Measurements from ENCODE around the gene BIRC5.

BIRC5 gene

DNA sequence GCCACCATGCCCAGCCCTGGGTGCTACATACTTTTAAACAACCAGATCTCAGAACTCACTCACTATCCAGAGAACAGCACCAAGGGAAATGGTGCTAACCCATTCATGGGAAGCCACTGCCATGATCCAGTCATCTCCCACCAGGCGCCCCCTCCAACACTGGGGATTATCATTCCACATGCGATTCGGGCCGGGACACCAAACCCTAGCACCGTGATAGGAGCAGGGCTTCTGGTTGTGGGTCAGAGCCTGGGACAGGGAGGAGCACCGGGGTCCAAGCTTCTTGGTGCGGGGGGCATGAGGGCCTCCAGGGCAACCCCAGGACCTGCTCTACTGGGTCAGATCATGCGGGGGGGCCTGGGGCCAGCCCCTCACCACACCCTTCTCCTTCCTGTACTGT is 21.8 kb downstream of the BIRC5 start:
- H3K36me3 ChIP-seq (ENCODE audit: insufficient read depth) = no peaks in the 10 kb centered on the region
- no peaks in the 10 kb centered on the region for H4K20me1 ChIP-seq (ENCODE audit: insufficient read depth)
- H3K9ac ChIP-seq = no peak overlapping the region
- H3K79me2 ChIP-seq (ENCODE audit: insufficient read depth, low read depth) = no peaks in the 10 kb centered on the region
- H3K4me3 ChIP-seq (IDR thresholded peaks at IDR 0.05; ENCODE audit: insufficient read depth, low read depth, low read length) = no peak overlapping the region
- no peak overlapping the region for H3K27ac ChIP-seq
- H2AFZ ChIP-seq (ENCODE audit: low read depth) = no peak overlapping the region
- H3K27me3 ChIP-seq (ENCODE audit: insufficient read depth, low read depth) = no peaks in the 10 kb centered on the region
- TF ChIP-seq, protein P1, sequence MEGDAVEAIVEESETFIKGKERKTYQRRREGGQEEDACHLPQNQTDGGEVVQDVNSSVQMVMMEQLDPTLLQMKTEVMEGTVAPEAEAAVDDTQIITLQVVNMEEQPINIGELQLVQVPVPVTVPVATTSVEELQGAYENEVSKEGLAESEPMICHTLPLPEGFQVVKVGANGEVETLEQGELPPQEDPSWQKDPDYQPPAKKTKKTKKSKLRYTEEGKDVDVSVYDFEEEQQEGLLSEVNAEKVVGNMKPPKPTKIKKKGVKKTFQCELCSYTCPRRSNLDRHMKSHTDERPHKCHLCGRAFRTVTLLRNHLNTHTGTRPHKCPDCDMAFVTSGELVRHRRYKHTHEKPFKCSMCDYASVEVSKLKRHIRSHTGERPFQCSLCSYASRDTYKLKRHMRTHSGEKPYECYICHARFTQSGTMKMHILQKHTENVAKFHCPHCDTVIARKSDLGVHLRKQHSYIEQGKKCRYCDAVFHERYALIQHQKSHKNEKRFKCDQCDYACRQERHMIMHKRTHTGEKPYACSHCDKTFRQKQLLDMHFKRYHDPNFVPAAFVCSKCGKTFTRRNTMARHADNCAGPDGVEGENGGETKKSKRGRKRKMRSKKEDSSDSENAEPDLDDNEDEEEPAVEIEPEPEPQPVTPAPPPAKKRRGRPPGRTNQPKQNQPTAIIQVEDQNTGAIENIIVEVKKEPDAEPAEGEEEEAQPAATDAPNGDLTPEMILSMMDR (conservative IDR thresholded peaks at IDR 0.05; ENCODE audit: low read depth, low read length) = no peak
- H3K4me2 ChIP-seq = no peak overlapping the region
- H3K4me1 ChIP-seq (ENCODE audit: low read depth, poor library complexity, severe bottlenecking) = peaks cover 7% of the 10 kb centered on the region

DNA sequence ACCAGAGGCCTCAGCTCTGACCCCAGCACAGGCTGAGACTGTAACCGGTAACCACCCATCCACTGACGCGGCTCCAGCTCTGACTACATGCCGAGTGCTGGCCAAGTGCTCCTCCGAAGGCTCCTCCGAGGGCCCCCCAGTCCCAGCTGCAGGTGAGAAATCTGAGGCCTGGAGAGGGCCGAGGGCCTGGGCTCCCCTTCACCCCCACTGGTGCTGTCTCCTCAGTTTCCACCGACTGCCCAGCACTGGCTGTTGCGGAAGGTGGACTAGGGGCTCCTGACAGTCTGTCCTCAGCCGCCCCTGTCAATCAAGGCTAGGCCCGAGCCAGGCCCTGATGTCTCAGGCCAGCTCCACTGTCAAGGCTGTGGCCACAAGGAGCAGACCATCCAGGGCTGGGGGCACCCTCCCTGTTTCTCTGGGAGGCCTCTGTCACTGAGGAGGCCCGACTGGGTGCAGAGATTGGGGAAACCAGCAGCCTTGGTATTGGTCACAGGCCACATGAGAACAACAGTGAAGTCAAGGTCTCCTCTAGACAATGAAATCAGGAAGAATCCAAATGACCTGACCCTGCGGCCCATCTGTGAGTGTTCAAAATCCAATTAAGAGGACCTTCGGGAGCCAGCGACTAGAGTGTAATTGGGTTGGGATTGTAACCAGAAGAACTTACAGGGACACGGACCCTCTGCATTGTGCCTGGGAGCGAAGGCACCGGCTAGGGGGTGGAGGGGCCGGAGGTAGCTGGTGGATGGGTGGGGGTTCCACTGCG is 22.5 kb downstream of the BIRC5 start:
- H2AFZ ChIP-seq (ENCODE audit: low read depth) = no peak overlapping the region
- H4K20me1 ChIP-seq (ENCODE audit: insufficient read depth) = no peaks in the 10 kb centered on the region
- TF ChIP-seq, protein P1 (conservative IDR thresholded peaks at IDR 0.05; ENCODE audit: low read depth, low read length) = no peak
- no peaks in the 10 kb centered on the region for H3K79me2 ChIP-seq (ENCODE audit: insufficient read depth, low read depth)
- no peak overlapping the region for H3K9ac ChIP-seq
- no peaks in the 10 kb centered on the region for H3K36me3 ChIP-seq (ENCODE audit: insufficient read depth)
- no peaks in the 10 kb centered on the region for H3K27me3 ChIP-seq (ENCODE audit: insufficient read depth, low read depth)
- H3K27ac ChIP-seq = no peak overlapping the region
- no peak overlapping the region for H3K4me3 ChIP-seq (IDR thresholded peaks at IDR 0.05; ENCODE audit: insufficient read depth, low read depth, low read length)
- no peak overlapping the region for H3K4me2 ChIP-seq
- peaks cover under 1% of the 10 kb centered on the region for H3K4me1 ChIP-seq (ENCODE audit: low read depth, poor library complexity, severe bottlenecking)

DNA sequence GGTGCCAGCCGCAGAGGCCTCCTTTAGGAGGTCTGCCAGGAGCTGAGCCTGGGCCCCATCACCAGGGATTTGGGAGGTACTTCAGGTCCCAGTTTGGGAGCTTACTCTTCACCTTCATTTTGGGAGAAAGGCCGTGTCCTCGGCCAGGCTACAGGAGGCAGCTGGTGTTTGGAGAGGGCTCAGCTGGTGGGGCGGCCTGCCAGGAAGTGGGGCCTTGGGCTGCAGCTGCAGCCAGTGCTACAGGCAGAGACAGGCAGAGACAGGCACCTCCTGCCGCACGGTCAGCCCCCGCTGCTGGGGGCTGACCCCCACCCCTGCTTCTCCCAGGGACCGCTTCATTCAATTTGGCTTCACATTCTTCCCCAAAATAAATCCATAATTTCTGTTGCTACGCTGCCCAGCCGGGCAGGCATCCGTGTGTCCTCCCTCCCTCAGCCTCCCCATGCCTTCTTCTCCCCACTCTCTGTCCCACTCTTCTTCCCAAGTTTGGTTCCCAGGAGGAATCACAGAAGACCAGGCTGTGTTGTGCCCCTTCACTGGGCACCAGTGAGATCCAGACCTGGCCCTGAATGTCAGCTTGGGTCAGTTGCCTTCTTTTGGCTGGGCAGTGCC is 23.5 kb downstream of the BIRC5 start:
- H3K4me2 ChIP-seq = no peak overlapping the region

DNA sequence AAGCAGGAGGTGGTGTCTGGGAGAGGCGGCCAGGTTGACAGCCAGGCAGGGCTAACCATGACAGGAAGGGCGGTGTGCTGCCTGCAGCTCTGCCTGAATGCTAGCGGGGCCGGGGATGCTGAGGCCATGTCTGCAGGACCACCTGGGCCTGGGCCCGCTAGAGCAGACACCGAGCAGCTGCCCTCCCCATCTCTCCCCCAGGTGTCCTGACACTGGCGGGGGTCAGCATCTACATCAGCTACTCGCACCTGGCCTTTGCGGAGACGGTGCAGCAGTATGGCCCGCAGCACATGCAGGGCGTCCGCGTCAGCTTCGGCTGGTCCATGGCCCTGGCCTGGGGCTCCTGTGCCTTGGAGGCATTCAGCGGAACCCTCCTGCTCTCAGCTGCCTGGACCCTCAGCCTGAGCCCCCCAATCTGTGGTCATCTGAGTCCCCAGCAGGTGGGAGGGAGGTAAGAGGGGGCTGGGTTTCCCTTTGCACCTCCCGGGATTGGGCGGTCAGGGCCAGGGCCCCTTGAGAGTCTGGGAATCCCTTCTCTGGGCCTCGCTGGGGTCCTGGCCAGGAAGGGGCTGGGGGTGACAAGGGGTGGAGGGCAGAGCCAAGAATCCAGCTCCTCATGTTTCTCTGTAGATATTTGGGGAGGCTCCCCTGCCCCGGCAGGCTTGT is 24.9 kb downstream of the BIRC5 start:
- H3K9ac ChIP-seq = no peak overlapping the region
- no peaks in the 10 kb centered on the region for H3K36me3 ChIP-seq (ENCODE audit: insufficient read depth)
- H3K27ac ChIP-seq = no peak overlapping the region
- H3K79me2 ChIP-seq (ENCODE audit: insufficient read depth, low read depth) = no peaks in the 10 kb centered on the region
- no peaks in the 10 kb centered on the region for H4K20me1 ChIP-seq (ENCODE audit: insufficient read depth)
- no peak overlapping the region for H3K4me3 ChIP-seq (IDR thresholded peaks at IDR 0.05; ENCODE audit: insufficient read depth, low read depth, low read length)
- no peak overlapping the region for H2AFZ ChIP-seq (ENCODE audit: low read depth)
- no peak overlapping the region for H3K4me2 ChIP-seq
- TF ChIP-seq, protein P1 (conservative IDR thresholded peaks at IDR 0.05; ENCODE audit: low read depth, low read length) = no peak
- H3K27me3 ChIP-seq (ENCODE audit: insufficient read depth, low read depth) = no peaks in the 10 kb centered on the region
- no peaks in the 10 kb centered on the region for H3K4me1 ChIP-seq (ENCODE audit: low read depth, poor library complexity, severe bottlenecking)

More for the DNA sequence above, 23.5 kb downstream of the BIRC5 start:
- no peak overlapping the region for H3K4me3 ChIP-seq (IDR thresholded peaks at IDR 0.05; ENCODE audit: insufficient read depth, low read depth, low read length)
- no peaks in the 10 kb centered on the region for H4K20me1 ChIP-seq (ENCODE audit: insufficient read depth)
- no peak overlapping the region for H3K27ac ChIP-seq
- no peaks in the 10 kb centered on the region for H3K79me2 ChIP-seq (ENCODE audit: insufficient read depth, low read depth)
- no peak overlapping the region for H2AFZ ChIP-seq (ENCODE audit: low read depth)
- TF ChIP-seq, protein P1 (conservative IDR thresholded peaks at IDR 0.05; ENCODE audit: low read depth, low read length) = no peak
- no peaks in the 10 kb centered on the region for H3K27me3 ChIP-seq (ENCODE audit: insufficient read depth, low read depth)
- H3K9ac ChIP-seq = no peak overlapping the region
- no peaks in the 10 kb centered on the region for H3K36me3 ChIP-seq (ENCODE audit: insufficient read depth)
- no peaks in the 10 kb centered on the region for H3K4me1 ChIP-seq (ENCODE audit: low read depth, poor library complexity, severe bottlenecking)
